Measurements from ENCODE around the gene ZAP70.
A peak's percentile ranks its signal among the peaks of the same experiment; 100 is the strongest.

ZAP70 gene

GRCh38 chr2:97754690-97755346, 41.4 kb downstream of the ZAP70 start:
- no peak for DNase-seq

- no peak for DNase-seq
Observed at GRCh38 chr2:97755491-97755890, 42.1 kb downstream of the ZAP70 start.

GRCh38 chr2:97757062-97757461, 43.7 kb downstream of the ZAP70 start:
- DNase-seq: no peak

GRCh38 chr2:97758131-97758705, 44.8 kb downstream of the ZAP70 start:
- no peak for DNase-seq

GRCh38 chr2:97759727-97760407, 46.5 kb downstream of the ZAP70 start:
- DNase-seq: no peak

GRCh38 chr2:97760480-97761049, 47.2 kb downstream of the ZAP70 start:
- no peak for DNase-seq

GRCh38 chr2:97761192-97761591, 47.8 kb downstream of the ZAP70 start:
- DNase-seq: peak; percentile 24

DNA sequence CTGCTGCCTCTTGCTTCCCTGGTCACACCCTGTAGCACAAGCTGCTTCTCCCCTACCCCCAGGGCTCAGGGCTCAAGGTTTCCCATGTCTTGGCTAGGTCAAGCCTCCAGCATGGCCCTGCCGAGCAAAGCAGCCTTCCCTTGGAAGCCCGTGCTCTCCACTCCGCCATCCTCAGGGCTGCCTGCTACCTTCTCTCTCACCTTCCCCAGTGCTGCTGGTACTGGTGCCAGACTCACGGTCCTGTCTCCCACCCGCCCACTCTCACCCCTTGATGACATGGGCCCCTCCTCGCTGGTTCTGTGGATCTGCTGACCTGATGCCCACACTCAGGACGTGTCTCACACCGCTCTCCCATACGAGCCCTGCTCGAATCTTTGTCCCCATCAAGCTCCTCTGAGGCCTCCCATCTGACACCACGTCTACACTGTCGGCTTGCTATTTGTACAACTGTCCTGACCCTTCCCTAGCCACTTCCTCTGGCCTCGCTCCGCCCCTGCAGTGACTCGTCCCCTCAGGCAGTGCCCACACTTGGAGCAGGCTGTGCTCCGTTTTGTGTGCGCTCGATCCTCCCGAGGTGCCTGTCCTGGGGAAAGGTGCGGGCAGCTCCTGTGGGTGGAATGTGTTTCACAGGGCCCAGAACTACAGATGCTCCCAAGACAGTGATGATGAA, 49.9 kb downstream of the ZAP70 start:
- no peak for DNase-seq

DNA sequence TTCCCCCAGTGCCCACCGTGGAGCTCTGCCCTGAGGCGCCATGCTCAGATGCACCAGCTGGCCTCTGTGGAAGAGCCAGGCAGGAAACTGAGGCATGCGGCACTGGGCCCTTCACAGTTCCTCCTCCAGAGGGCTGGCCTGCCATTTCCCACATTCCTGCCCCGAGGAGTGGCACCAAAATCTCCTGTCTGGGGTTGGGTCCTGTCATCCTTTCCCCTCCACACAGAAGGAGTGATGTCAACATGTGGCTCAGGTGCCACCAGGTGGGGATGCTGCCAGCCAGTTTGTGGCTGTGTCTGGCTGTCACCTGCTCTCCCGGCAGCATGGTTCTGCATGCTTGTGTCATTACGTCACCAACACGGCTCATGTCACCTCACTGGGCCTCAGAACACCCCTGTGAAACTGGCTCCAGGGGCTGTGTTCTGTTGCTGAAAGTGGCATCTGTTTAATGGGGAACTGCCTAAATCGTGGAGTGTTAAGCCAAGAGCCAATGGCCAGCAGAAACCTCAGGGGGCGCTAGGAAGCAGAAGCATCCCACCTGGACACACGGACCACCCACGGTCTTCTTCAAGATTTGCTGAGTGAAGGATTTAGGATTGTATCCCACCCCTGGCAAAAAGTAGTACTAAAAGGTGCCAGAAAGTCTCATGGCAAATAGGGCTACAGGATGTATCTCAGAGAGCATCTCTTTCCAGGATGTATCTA, 51.3 kb downstream of the ZAP70 start:
- no peak for DNase-seq

GRCh38 chr2:97765933-97766332, 52.6 kb downstream of the ZAP70 start:
- no peak for DNase-seq

GRCh38 chr2:97766567-97766966, 53.2 kb downstream of the ZAP70 start:
- no peak for DNase-seq

DNA sequence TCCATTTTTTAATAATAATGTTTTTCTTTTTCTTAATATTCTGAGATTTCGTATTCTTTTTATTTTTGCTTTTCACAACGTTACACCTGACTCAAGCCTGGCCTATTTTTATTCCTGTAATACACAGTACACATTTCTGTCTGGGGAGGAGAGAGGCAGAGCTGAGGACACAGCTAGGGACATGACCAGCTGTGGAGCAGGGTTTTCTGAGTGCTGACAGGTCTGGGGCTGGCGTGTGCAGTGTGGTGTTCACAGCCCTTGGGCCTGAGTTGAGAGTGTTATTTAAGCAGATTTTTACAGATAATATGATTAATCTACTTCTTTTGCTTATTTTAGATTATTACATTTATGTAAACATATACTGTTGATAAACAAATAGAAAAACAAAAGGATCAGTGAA, 55.9 kb downstream of the ZAP70 start:
- DNase-seq: no peak

- DNase-seq: no peak
Observed at GRCh38 chr2:97769711-97770110, 56.3 kb downstream of the ZAP70 start.

DNA sequence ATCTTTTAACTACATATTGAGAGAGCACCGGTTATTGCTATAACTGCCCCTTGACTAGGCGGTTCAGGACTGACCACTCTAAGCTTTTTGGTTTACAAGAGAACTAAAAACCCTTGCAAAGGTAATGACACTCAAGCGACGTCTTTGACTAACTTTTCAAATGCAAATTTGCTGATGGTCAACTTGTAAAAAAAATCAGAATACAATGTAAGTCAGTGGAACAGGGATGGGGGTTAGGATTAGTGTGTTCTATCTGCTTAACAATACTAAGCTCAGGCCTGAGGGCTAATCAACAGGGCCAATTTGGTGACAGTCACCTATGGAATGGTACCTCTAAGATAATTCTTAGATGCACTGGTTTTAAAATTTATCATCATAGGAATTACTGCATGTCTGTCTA, 57.1 kb downstream of the ZAP70 start:
- DNase-seq: no peak

DNA sequence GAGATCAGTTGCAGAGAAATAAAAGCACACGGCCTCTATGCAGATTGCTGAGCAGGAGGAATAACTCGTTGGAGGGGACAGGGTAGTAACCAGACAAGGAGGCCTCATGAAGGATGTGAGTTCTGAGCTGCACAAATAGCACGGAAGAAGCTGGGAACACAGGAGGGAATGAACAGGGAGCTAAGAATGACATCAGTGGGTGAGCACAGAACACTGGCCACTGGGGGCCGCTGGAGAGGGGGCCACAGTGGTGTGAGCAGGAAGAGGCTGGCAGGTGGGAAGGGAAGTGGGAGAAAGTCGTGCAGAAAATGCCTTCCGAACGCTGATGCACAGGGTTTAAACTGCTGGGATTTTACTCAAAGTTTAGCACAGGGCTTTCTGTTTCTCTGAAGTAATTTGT, 61.0 kb downstream of the ZAP70 start:
- no peak for DNase-seq

DNA sequence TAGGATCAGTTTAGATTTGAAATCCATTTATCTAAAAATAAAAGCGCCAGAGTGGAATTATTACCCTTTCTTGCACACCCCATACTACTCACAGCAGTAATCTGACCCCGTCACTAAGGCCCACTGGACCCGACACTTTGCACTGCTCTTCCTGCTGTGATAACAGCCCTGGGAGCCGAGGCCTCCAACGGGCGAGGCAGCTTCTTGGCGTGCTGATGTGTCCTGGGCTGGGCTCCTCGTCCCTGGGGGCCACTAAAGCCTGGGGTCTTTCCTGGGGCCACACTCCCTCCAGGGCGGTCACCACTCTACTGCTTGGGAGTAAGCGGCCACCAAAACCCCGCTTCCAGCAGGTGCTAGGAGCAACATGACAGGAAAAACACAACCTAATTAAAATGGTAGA, 61.7 kb downstream of the ZAP70 start:
- no peak for DNase-seq

- DNase-seq: no peak
Observed at GRCh38 chr2:97779141-97779540, 65.8 kb downstream of the ZAP70 start.

DNA sequence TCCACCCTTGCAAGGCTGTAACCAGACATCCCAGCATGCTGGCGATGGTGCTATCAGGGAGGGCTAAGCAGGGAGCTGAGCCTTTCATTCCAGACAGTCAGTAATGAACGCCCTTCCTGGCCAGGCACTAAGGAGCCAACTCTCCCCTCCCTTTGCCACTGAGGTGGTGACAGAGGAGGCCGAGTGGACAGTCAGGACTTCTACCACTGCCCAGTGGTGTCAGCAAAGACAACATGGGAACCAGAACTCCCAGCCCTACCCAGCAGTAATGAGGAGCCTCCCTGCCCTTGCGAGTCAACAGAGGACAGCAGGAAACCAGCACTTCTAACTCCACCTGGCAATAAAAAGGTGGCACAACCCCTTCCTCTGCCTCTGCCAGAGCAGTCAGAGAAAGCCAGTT, 68.6 kb downstream of the ZAP70 start:
- DNase-seq: no peak

DNA sequence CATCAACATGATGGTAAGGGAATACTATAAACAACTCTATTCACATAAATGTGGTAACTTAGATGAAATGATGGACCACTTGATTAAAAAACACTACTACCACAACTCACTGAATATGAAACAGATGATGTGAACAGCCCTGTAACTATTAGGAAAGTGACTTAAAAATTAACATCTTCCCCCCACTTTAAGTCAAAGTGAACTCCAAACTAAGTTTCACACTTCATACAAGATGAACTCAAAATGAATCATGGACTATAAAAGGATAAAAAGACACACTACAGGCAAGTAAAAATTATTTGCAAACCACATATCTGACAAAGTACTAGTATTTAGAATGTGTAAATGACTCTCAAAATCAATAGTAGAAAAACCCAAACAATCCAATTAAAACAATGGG, 71.6 kb downstream of the ZAP70 start:
- DNase-seq: no peak

GRCh38 chr2:97785818-97786217, 72.4 kb downstream of the ZAP70 start:
- no peak for DNase-seq

- no peak for DNase-seq
Observed at GRCh38 chr2:97788986-97789644, 75.7 kb downstream of the ZAP70 start.

All from effector CD8-positive, alpha-beta T cell (primary cell).